PC-9 (cell line): ENCODE data around the gene JADE3. TPM values are rescaled to one million over a fixed set of nuclear protein-coding genes. Genes with fewer than 3 reads are reported as not detected.

ENCODE experiments used
- BruUV-seq: library from RNA; stranded (reverse); fragments of 400-500 nt; replicated peaks from 2 replicates; lab custom pipeline; 2021; lab: Mats Ljungman, UMichigan
- CTCF ChIA-PET: fragments of 300-600 bp; sonication (Branson Sonifier 250); formaldehyde crosslinking; loops from one replicate; lab custom pipeline; 2022; ENCODE audit warnings: antibody characterized with exemption; lab: Charles Lee
- POLR2A ChIA-PET: fragments of 300-600 bp; sonication (Branson Sonifier 250); formaldehyde crosslinking; loops from one replicate; lab custom pipeline; 2022; ENCODE audit warnings: antibody characterized with exemption; ENCODE audit not compliant: unreplicated experiment; lab: Charles Lee
- DNase-seq, 2 experiments: peaks; one replicate each; pipeline versions ENCODE4 v3.0.0 to v3.0.0-alpha.2; 2015 to 2022; ENCODE audit warnings: mixed read lengths in 1 of 2
- H2AFZ ChIP-seq: fragments of 200-600 bp; sonication (generic); 2 replicates; pipeline ENCODE4 v1.8.1; 2017; ENCODE audit warnings: antibody characterized with exemption
- H3F3A ChIP-seq: fragments of 200-600 bp; sonication (generic); 2 replicates; pipeline ENCODE4 v1.8.1; 2017; ENCODE audit warnings: antibody characterized with exemption, mild to moderate bottlenecking, low read depth; ENCODE audit not compliant: insufficient read depth
- H3K27ac ChIP-seq: fragments of 200-600 bp; sonication (generic); 2 replicates; pipeline ENCODE4 v1.6.1; 2016; ENCODE audit warnings: mixed run types
- H3K27me3 ChIP-seq: fragments of 200-600 bp; sonication (generic); 2 replicates; pipeline ENCODE4 v1.6.1; 2016; ENCODE audit warnings: low read depth, mixed run types; ENCODE audit not compliant: insufficient read depth
- H3K36me3 ChIP-seq: fragments of 200-600 bp; sonication (generic); 2 replicates; pipeline ENCODE4 v1.6.1; 2016; ENCODE audit warnings: low read depth, mixed run types
- H3K4me1 ChIP-seq: fragments of 200-600 bp; sonication (generic); replicated peaks from 2 replicates; pipeline ENCODE4 v1.6.1; 2016; ENCODE audit warnings: mixed run types; ENCODE audit not compliant: insufficient read depth
- H3K4me2 ChIP-seq: fragments of 200-600 bp; sonication (generic); 2 replicates; pipeline ENCODE4 v1.6.1; 2017; ENCODE audit warnings: mixed run types
- H3K4me3 ChIP-seq: fragments of 200-600 bp; sonication (generic); 2 replicates; pipeline ENCODE4 v1.6.1; 2016; ENCODE audit warnings: mixed run types
- H3K79me2 ChIP-seq: fragments of 200-600 bp; sonication (generic); 2 replicates; pipeline ENCODE4 v1.6.1; 2017; ENCODE audit warnings: low read depth, mixed run types
- H3K9me2 ChIP-seq: fragments of 200-600 bp; sonication (generic); 2 replicates; pipeline ENCODE4 v1.8.1; 2017; ENCODE audit warnings: mild to moderate bottlenecking; ENCODE audit not compliant: insufficient read depth
- H3K9me3 ChIP-seq: fragments of 200-600 bp; sonication (generic); 2 replicates; pipeline ENCODE4 v1.8.1; 2016; ENCODE audit warnings: low read depth; ENCODE audit not compliant: insufficient read depth
- H4K20me1 ChIP-seq: fragments of 200-600 bp; sonication (generic); 2 replicates; pipeline ENCODE4 v1.8.1; 2017; ENCODE audit not compliant: insufficient read depth
- CTCF ChIP-seq: fragments of 200-600 bp; sonication (generic); conservative IDR thresholded peaks from 2 replicates; pipeline ENCODE4 v1.6.1; 2017; ENCODE audit warnings: mixed run types, antibody characterized with exemption, mild to moderate bottlenecking, moderate library complexity
- EZH2 ChIP-seq: fragments of 200-600 bp; sonication (generic); IDR thresholded peaks from 2 replicates; pipeline ENCODE4 v1.8.0; 2017; ENCODE audit warnings: antibody characterized with exemption, low read depth
- intact Hi-C: fragments of 100-400 bp; cut with micrococcal nuclease; formaldehyde crosslinking; loops from one replicate; pipeline ENCODE4 v1.10.0; 2022; ENCODE audit not compliant: unreplicated experiment
- total RNA-seq: library from RNA; stranded (reverse); gene quantifications from 2 replicates; pipeline ENCODE4 v1.2.3, GENCODE V29; 2021

Gene JADE3
- total RNA-seq, 1 experiment from 2014 or later, result 10.9 TPM

GRCh38 chrX:46941341-46941740 is 29.1 kb downstream of the JADE3 start:
- intact Hi-C loops, result no loop called here
- Histone ChIP-seq H3K4me2 (no peak overlapping the region), H3K9me3 (no peaks in the 10 kb centered on the region), H3F3A (no peaks in the 10 kb centered on the region), H3K4me1 (no peaks in the 10 kb centered on the region), H3K27me3 (no peaks in the 10 kb centered on the region), H4K20me1 (no peaks in the 10 kb centered on the region), H3K4me3 (no peak overlapping the region), H3K27ac (no peak overlapping the region), H3K9me2 (no peaks in the 10 kb centered on the region), H3K36me3 (no peaks in the 10 kb centered on the region), H2AFZ (no peak overlapping the region), H3K79me2 (no peaks in the 10 kb centered on the region)
- ChIA-PET POLR2A (no interaction called here), CTCF (no interaction called here)
- no peak for DNase-seq
- BruUV-seq, result no TSS peak
- TF ChIP-seq EZH2 (no peak), CTCF (no peak)

GRCh38 chrX:46953137-46953527 is 40.9 kb downstream of the JADE3 start:
- H3K27me3 ChIP-seq, result no peaks in the 10 kb centered on the region
- no TSS peak for BruUV-seq
- H2AFZ ChIP-seq, result no peak overlapping the region
- H3K9me3 ChIP-seq, result no peaks in the 10 kb centered on the region
- no peaks in the 10 kb centered on the region for H3K36me3 ChIP-seq
- ChIA-PET CTCF (no interaction called here), POLR2A (no interaction called here)
- H3K79me2 ChIP-seq, result no peaks in the 10 kb centered on the region
- TF ChIP-seq EZH2, result no peak
- TF ChIP-seq CTCF, result no peak
- no peaks in the 10 kb centered on the region for H3F3A ChIP-seq
- no peak for DNase-seq
- no peaks in the 10 kb centered on the region for H3K9me2 ChIP-seq
- intact Hi-C loops, result no loop called here
- no peak overlapping the region for H3K4me3 ChIP-seq
- H3K4me2 ChIP-seq, result no peak overlapping the region
- no peak overlapping the region for H3K27ac ChIP-seq
- H3K4me1 ChIP-seq, result peaks cover 7% of the 10 kb centered on the region; the same call in 1 of the 2 replicates
- H4K20me1 ChIP-seq, result no peaks in the 10 kb centered on the region

- DNase-seq, result peak in 1 of 2 experiments; percentile 35
- H3K4me3 ChIP-seq, result no peak overlapping the region
- no peaks in the 10 kb centered on the region for H3K27me3 ChIP-seq
- no peaks in the 10 kb centered on the region for H4K20me1 ChIP-seq
- no peaks in the 10 kb centered on the region for H3K9me3 ChIP-seq
- H3K4me2 ChIP-seq, result 0 out of 2 replicates have a peak overlapping the region, but pooled peaks have one; percentile 7
- H3K79me2 ChIP-seq, result no peaks in the 10 kb centered on the region
- no peak overlapping the region for H2AFZ ChIP-seq
- ChIA-PET POLR2A (no interaction called here), CTCF (no interaction called here)
- H3K36me3 ChIP-seq, result no peaks in the 10 kb centered on the region
- TF ChIP-seq EZH2, result no peak
- TF ChIP-seq CTCF, result no peak
- H3F3A ChIP-seq, result no peaks in the 10 kb centered on the region
- intact Hi-C loops, result no loop called here
- BruUV-seq, result no TSS peak
- peaks cover 7% of the 10 kb centered on the region; the same call in 1 of the 2 replicates for H3K4me1 ChIP-seq
- no peak overlapping the region for H3K27ac ChIP-seq
- no peaks in the 10 kb centered on the region for H3K9me2 ChIP-seq
These were observed 41.4 kb downstream of the JADE3 start for GRCh38 chrX:46953597-46953996.
